Mammary epithelial cell (primary cell): Measurements from ENCODE around the gene PNKD.

Experiments
- CTCF ChIP-seq, 2 donors: IDR thresholded peaks in 1 of 2; conservative IDR thresholded peaks in 1 of 2; 2 replicates each; pipeline ENCODE4 v1.5.1; 2011 to 2012; ENCODE audit warnings: inconsistent platforms in 2 of 2, low read length in 2 of 2, mild to moderate bottlenecking in 2 of 2, control low read depth in 1 of 2, low read depth in 1 of 2; ENCODE audit not compliant: insufficient read depth in 1 of 2; ENCODE audit errors: extremely low read depth in 1 of 2
- EZH2 ChIP-seq: IDR thresholded peaks from 2 replicates; pipeline ENCODE4 v1.6.1; 2012; ENCODE audit warnings: low read length, inconsistent platforms, borderline replicate concordance

- TF ChIP-seq CTCF (conservative IDR thresholded peaks at IDR 0.05 in 1 of 2, IDR thresholded peaks at IDR 0.05 in 1 of 2; ENCODE audit: extremely low read depth in 1 of 2, insufficient read depth in 1 of 2, low read depth in 1 of 2, low read length in 2 of 2): no peak
- no peak for TF ChIP-seq EZH2
Observed at GRCh38 chr2:218264773-218265561, 5.4 kb upstream of the PNKD start.
